Measurements from ENCODE around the gene PTPRN2.

DNA sequence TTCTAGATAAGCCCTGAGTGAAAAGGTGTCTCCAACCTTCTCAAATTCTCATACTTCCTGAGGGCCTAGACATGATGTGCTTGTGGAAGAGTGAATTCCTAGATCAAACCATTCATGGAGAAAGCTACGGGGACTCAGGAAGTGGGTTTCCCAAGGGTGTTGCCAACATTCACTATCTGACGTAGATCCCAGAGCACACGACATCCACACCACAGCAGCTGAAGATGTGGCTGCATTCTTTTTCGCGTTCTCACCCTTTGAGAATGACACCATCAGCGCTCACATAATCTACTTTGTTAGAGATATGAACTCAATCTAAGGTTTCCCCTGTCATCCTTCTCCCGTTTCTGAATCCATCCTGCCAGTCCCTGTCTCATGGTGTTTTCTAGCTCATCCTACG is 960.0 kb downstream of the PTPRN2 start:
- TF ChIP-seq, protein P1, sequence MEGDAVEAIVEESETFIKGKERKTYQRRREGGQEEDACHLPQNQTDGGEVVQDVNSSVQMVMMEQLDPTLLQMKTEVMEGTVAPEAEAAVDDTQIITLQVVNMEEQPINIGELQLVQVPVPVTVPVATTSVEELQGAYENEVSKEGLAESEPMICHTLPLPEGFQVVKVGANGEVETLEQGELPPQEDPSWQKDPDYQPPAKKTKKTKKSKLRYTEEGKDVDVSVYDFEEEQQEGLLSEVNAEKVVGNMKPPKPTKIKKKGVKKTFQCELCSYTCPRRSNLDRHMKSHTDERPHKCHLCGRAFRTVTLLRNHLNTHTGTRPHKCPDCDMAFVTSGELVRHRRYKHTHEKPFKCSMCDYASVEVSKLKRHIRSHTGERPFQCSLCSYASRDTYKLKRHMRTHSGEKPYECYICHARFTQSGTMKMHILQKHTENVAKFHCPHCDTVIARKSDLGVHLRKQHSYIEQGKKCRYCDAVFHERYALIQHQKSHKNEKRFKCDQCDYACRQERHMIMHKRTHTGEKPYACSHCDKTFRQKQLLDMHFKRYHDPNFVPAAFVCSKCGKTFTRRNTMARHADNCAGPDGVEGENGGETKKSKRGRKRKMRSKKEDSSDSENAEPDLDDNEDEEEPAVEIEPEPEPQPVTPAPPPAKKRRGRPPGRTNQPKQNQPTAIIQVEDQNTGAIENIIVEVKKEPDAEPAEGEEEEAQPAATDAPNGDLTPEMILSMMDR (conservative IDR thresholded peaks at IDR 0.05 in 1 of 2, IDR thresholded peaks at IDR 0.05 in 1 of 2; ENCODE audit: extremely low read depth in 1 of 2, insufficient read depth in 1 of 2, low read depth in 1 of 2, low read length in 2 of 2), result no peak
- TF ChIP-seq EZH2 (IDR thresholded peaks at IDR 0.05; ENCODE audit: borderline replicate concordance, low read length), result no peak

Measured in mammary epithelial cell (primary cell).